ENCODE data around the gene TPSB2. TPM values are rescaled to one million over a fixed set of nuclear protein-coding genes. Genes with fewer than 3 reads are reported as not detected.
"Not testable (repeated sequence)": the region's sequence is repeated elsewhere in the genome, so short reads cannot be mapped to it uniquely, and the experiment has no call there.

Gene TPSB2
- total RNA-seq = not detected in 2 replicates

DNA sequence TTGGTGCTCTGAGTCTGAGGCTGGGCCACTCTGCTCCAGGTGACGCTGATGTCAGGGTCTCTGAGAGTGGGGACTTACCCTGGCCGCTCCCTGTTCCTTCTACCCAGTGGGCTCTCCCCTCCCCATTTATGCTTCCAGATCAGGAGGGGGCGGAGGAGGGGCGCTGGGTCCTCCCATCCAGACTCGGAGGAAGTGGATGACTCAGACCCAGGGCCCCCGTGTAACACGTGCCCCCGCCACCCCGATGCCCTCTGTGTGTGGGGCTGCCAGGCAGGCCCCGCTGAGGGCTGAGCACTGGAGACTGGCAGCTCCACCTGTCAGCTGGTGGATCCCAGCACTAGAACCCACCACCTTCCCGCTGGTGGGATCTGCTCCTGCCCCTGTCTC is at the start of gene TPSB2:
TSS of gene TPSB2 (minus strand) at position 101 of the 387 bp plus-strand sequence. CDS start 233 bp downstream, outside the sequence.
- not testable (repeated sequence) for DNase-seq (ENCODE audit: extremely low read depth, low read depth, low spot score)

- no peak for DNase-seq (ENCODE audit: extremely low read depth, low read depth, low spot score)
Measured at GRCh38 chr16:1279081-1279944, 49.3 kb upstream of the TPSB2 start.

DNA sequence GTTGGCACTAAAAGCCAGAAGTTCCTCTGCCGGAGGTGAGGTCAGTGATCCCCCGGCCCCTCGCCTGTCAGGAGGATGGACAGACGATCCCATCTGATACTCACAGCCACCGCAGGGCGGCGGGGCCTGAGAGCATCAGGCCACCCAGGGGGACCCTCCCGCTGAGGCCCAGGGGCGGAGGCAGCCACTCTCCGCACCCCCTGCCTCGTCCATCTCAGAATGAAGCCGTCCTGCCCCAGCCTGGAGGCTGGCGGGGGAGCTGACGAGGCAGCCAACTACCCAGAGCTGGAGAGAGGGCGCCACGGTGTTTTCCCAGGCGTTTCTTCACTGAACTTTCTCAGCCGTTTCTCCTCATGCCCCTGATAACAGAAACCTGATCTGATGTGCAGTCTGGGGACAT is 48.5 kb upstream of the TPSB2 start:
- no peak for DNase-seq (ENCODE audit: extremely low read depth, low read depth, low spot score)

DNA sequence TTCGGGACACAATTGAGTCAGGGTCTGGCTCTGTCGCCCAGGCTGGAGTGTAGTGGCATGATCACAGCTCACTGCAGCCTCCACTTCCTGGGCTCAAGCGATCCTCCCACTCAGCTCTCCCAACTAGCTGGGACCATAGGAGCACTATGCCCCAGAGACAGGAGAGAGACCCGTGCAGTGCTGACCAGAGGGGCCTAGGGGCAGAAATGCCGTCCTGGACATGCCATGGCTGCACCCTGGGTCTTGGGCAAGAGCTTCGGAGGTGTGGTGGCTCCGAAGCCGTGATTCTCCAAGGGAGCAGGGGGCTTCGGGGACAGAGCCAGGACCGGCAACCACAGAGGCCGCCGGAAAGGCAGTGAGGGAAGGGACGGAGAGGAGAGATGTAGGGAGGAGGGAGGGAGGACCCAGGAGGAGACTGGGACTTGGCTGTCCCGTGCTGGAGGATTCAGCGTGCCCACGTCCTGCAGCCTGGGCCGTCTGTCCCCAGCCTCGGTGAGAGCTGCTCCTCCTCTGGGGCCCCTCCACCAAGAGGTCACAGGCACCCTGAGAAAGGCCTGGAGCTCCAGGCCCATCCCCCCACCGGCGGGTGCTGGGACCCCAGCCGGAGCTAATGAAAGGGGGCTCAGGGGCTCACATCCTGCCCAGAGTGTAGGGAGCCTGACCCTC is 47.8 kb upstream of the TPSB2 start:
- DNase-seq (ENCODE audit: extremely low read depth, low read depth, low spot score) = no peak

DNA sequence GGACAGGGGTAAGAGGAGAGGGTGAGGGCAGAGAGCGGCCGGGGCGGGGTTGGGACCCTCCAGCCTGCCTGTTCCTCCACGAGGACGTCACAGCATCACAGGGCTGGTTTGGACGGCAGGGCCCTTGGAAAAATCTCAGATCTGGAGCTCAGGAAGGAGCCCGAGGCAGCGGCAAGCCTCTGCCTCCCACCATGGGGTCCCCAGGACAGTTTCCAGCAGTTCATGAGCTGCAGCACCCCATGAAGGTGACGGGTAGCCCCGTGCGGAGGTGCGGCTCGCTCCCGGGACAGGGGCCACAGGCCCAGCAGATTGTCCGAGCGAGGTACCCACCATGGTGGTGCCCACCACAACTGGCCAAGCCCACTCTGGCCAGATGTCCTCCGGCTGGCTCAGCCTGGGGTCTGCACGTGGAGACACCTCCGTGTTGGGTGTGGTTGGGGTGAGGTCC is 47.2 kb upstream of the TPSB2 start:
- no peak for DNase-seq (ENCODE audit: extremely low read depth, low read depth, low spot score)

- no peak for DNase-seq (ENCODE audit: extremely low read depth, low read depth, low spot score)
Measured at GRCh38 chr16:1276580-1276878, 46.5 kb upstream of the TPSB2 start.

DNA sequence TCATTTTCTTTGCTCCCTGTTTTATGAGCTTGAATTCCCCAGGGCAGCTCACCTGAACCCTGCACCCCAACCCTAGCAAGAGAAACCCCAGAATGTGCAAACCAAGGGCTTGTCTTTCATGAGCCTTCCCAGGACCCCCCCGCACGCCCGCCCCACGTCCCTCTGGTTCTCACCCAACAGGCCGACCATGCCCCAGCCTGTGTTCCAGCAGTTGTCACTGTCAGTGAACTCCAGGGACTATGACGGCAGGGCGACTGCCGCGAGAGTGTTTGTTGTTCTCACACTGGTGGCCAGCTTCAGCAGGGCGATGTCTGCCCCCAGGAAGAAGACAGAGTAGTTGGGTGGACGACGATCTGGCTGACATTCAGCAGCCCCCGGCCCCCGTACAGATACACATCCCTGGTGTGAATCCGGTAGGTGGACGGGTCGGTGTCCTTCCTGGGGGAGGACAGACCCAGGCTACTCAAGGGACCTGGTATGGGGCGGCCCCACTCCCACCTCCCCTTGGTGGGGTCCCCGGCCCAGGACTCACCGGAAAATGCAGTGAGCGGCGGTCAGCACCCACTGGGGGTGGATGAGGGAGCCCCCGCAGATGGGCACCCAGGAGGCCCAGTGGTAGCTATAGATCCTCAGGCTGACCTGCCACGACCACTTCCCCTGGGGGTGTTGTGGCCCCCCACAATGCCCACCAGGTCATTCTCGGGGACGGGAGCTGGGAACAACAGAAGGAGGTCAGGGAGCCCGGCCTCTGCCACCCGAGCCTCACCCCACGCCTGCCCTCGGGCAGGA is 46.0 kb upstream of the TPSB2 start:
- no peak for DNase-seq (ENCODE audit: extremely low read depth, low read depth, low spot score)

DNA sequence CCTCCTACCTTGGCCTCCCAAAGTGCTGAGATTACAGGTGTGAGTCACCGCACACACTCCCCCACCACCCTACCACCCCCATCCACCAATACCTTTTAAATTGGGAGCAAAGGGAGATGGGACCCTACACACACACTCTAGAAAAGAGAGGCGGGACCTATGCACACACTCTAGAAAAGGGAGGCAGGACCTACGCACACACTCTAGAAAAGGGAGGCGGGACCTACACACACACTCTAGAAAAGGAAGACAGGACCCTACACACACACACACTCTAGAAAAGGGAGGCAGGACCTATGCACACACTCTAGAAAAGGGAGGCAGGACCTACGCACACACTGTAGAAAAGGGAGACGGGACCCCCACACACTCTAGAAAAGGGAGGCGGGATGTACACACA is 44.8 kb upstream of the TPSB2 start:
- DNase-seq (ENCODE audit: extremely low read depth, low read depth, low spot score) = no peak

GRCh38 chr16:1273816-1274215 is 43.8 kb upstream of the TPSB2 start:
- no peak for DNase-seq (ENCODE audit: extremely low read depth, low read depth, low spot score)

- DNase-seq (ENCODE audit: extremely low read depth, low read depth, low spot score) = no peak
Measured at GRCh38 chr16:1272453-1273198, 42.6 kb upstream of the TPSB2 start.

GRCh38 chr16:1271724-1272413 is 41.9 kb upstream of the TPSB2 start:
- not testable (repeated sequence) for DNase-seq (ENCODE audit: extremely low read depth, low read depth, low spot score)

GRCh38 chr16:1271380-1271723 is 41.4 kb upstream of the TPSB2 start:
- no peak for DNase-seq (ENCODE audit: extremely low read depth, low read depth, low spot score)

DNA sequence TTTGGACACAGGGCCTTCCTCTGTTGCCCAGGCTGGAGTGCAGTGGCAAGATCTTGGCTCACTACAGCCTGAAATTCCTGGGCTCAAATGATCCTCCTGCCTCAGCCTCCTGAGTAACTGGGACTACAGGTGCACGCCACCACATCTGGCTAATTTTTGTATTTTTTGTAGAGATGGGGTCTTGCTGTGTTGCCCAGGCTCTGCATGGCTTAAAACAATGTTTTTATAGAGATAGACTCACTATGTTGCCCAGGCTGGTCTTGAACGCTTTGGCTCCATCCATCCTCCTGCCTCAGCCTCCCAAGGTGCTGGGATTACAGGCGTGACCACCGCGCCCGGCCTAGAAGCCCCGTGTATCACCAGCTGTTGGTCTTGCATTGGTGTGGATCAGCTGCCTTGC is 39.4 kb upstream of the TPSB2 start:
- not testable (repeated sequence) for DNase-seq (ENCODE audit: extremely low read depth, low read depth, low spot score)

DNA sequence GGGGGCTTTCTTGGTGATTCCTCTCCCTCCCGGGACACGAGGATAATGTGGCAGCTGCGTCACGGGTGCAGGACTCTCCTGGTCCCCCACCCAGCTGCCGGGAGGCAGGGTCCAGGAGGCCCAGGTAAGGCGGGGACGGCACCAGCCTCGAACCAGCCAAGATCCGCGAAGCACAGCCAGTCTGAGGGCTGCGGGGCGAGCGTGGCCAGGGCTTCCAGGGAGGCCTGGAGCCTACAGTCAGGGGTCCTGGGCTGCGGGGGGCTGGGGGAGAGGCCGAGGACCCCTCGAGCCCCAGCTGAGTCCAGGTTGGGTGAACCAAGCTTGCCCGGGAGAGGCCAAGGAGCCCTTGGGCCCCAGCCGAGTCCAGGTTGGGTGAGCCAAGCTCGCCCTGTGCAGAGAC is 35.8 kb upstream of the TPSB2 start:
- DNase-seq (ENCODE audit: extremely low read depth, low read depth, low spot score) = no peak

DNA sequence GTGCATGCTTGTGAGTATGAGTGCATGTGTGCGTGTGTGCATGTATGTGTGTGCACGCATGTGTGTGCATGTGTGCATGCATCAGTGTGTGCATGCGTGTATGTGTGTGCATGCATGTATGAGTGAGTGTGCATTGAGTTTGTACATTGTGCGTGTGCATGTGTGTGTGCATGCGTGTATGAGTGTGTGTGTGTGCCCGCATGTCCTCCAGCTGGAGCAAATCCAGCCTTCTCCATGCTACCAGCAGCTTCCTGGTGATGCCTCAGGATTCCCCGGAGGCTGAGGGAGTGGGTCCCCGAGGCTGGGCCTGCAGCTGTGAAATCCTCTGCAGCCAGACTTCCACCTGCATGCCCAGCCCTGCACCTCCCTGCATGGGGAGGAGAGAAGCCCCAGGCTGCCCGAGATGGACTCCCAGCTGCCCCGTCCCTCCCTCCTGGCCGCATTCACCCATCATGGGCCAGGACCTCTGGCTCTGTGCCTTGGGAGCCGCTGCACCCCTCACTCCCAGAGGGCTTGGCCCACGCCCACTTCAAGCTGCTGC is 35.2 kb upstream of the TPSB2 start:
- DNase-seq (ENCODE audit: extremely low read depth, low read depth, low spot score) = no peak

- DNase-seq (ENCODE audit: extremely low read depth, low read depth, low spot score) = no peak
Measured at GRCh38 chr16:1264345-1265089, 34.5 kb upstream of the TPSB2 start.

DNA sequence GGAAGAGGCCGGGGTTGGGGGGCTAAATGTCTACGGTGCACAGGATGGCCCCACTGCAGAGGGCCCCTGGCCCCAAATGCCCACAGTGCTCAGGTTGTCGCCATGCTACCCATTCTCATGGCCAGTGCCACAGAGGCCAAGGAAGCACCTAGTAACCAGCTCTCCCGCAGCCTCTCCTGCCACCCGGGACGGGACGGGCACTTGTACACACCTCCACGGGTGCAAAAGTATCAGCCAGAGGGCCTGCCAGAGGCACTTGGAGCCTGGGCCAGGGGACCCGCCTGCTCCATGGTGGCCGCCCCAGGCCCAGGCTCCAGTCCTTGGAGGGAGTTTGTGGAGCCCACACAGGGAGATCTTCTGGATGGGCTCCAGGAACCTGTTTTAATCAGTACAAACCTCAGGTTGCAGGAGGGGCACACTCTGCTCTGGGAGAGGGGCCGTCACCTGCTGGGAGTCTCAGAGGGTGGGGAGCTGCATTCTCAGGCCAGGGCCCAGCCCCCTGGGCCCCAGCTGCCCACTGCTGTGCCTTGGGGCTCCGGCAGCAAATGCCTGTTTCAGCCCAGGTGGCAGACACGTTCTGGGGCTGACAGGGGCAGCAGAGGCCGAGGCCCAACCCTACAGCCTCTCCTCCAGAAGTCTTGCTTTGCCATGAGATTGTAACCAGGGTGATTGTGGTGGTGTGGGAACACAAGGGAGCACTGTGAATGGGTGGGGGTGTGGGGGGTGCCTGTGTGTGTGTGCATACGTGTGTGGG is 33.8 kb upstream of the TPSB2 start:
- DNase-seq (ENCODE audit: extremely low read depth, low read depth, low spot score) = no peak

GRCh38 chr16:1262846-1263221 is 32.9 kb upstream of the TPSB2 start:
- no peak for DNase-seq (ENCODE audit: extremely low read depth, low read depth, low spot score)
